ENCODE measurements around the gene SIRT6. TPM values are rescaled to one million over a fixed set of nuclear protein-coding genes. Genes with fewer than 3 reads are reported as not detected.
"Not testable (repeated sequence)": the region's sequence is repeated elsewhere in the genome, so short reads cannot be mapped to it uniquely, and the experiment has no call there.

Gene SIRT6
- 14.6 to 28.6 TPM (median 17.4 TPM) in 3 replicates for polyA plus RNA-seq
- polyA plus RNA-seq (2011; ENCODE audit: low read depth) = 6.8 TPM
- polyA plus RNA-seq (2011; cell fraction: cytosol; rRNA removed) = 8.0 and 18.5 TPM in 2 replicates
- polyA plus RNA-seq (2011; cell fraction: nucleus; rRNA removed) = 34.3 and 34.7 TPM in 2 replicates
- polyA plus RNA-seq (2012; ENCODE audit: low replicate concordance) = 20.6 and 21.8 TPM in 2 replicates
- 8.1 to 12.9 TPM (median 9.1 TPM) in 3 replicates for polyA minus RNA-seq
- 37.6 TPM for polyA minus RNA-seq (2011; cell fraction: cytosol; rRNA and poly(A)+ RNA removed)
- polyA minus RNA-seq (2011; cell fraction: nucleus; rRNA and poly(A)+ RNA removed) = 15.7 and 16.6 TPM in 2 replicates

DNA sequence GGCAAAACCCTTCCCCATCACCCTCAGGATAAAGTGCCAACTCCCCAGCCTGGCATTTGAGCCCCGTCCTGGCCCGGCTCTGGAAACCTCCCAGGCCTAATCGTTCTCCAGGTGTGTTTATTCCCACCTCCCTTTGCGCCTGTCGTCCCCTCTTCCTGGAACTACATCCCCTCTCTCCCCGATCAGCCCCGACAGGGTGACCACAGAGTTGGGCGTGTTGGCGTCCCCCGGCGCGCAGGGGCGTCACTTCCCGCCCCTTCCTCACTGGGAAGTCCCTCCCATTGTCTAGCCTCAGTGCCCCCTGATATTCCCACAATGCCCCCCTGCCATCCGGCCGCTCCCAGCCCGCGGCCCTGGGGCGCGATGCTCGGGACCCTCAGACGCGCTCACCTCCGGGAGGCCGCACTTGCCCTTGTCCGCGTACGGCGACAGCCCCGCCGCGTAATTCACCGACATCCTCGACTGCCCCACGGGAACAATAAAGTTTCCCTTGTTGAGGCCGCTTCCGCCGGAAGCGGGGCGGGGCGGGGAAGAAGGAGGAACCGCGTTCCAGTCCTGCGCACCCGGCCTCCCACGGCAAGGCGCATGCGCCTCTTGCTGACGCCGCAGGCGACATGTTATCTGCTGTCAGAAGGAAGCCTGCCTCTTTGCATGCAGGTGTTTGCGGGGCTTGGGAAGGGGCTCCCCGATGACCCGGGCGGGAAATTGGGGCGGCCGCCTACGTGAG is at the start of gene SIRT6, which contains the start of gene ANKRD24:
SIRT6 (minus strand) TSS at position 480 of the 727 bp plus-strand sequence; CDS start at position 456, 24 bp downstream.
ANKRD24 (plus strand) TSS at position 606 of the 727 bp plus-strand sequence. CDS start 3,737 bp downstream, outside the sequence.
- Histone ChIP-seq H4K20me1 (ENCODE audit: control insufficient read depth, extremely low read depth, insufficient read depth, low read length) (no peaks in the 10 kb centered on the region), H3K9ac (ENCODE audit: control insufficient read depth, extremely low read depth, insufficient read depth, low read length) (peak within 1 kb of the TSS; percentile 94), H3K27ac (ENCODE audit: control insufficient read depth, insufficient read depth, low read length) (peak within 1 kb of the TSS; percentile 80), H3K4me2 (ENCODE audit: control insufficient read depth, extremely low read depth, insufficient read depth, low read depth, low read length) (peak within 1 kb of the TSS; percentile 89), H3K4me1 (ENCODE audit: control insufficient read depth, extremely low read depth, insufficient read depth, low read length) (peaks cover 14% of the 10 kb centered on the region), H3K4me3 (ENCODE audit: control insufficient read depth in 2 of 3, extremely low read depth in 1 of 3, insufficient read depth in 2 of 3, low read depth in 1 of 3, low read length in 3 of 3) (peak within 1 kb of the TSS; percentile 95 to 96 (median 96)), H3K79me2 (ENCODE audit: control insufficient read depth, insufficient read depth, low read length) (peaks cover 15% of the 10 kb centered on the region), H3K36me3 (ENCODE audit: control insufficient read depth in 2 of 2, extremely low read depth in 1 of 2, insufficient read depth in 2 of 2, low read length in 2 of 2) (peaks cover 12% of the 10 kb centered on the region in 2 experiments), H3K9me3 (ENCODE audit: control insufficient read depth, low read depth, low read length) (no peaks in the 10 kb centered on the region), H3K27me3 (ENCODE audit: control insufficient read depth, extremely low read depth, insufficient read depth, low read length) (no peaks in the 10 kb centered on the region), H2AFZ (ENCODE audit: control insufficient read depth, low read length) (peak within 1 kb of the TSS; percentile 93), H3K9me1 (ENCODE audit: control insufficient read depth, extremely low read depth, insufficient read depth, low read length) (no peaks in the 10 kb centered on the region)
- TF ChIP-seq EZH2 (IDR thresholded peaks at IDR 0.05; ENCODE audit: low read length) = no peak
- TF ChIP-seq, protein P1, sequence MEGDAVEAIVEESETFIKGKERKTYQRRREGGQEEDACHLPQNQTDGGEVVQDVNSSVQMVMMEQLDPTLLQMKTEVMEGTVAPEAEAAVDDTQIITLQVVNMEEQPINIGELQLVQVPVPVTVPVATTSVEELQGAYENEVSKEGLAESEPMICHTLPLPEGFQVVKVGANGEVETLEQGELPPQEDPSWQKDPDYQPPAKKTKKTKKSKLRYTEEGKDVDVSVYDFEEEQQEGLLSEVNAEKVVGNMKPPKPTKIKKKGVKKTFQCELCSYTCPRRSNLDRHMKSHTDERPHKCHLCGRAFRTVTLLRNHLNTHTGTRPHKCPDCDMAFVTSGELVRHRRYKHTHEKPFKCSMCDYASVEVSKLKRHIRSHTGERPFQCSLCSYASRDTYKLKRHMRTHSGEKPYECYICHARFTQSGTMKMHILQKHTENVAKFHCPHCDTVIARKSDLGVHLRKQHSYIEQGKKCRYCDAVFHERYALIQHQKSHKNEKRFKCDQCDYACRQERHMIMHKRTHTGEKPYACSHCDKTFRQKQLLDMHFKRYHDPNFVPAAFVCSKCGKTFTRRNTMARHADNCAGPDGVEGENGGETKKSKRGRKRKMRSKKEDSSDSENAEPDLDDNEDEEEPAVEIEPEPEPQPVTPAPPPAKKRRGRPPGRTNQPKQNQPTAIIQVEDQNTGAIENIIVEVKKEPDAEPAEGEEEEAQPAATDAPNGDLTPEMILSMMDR (optimal IDR thresholded peaks at IDR 0.05 in 1 of 3, IDR thresholded peaks at IDR 0.05 in 1 of 3, conservative IDR thresholded peaks at IDR 0.05 in 1 of 3; ENCODE audit: extremely low read depth in 1 of 3, insufficient read depth in 2 of 3, low read length in 3 of 3) = no peak
- dilution Hi-C loops (cut with MboI; ENCODE audit: extremely low pct_ligation_motif_present, low sequenced_read_pairs) = no loop called here
- peak; percentile 69 for DNase-seq (ENCODE audit: low read depth, low spot score)
- no peak for FAIRE-seq

DNA sequence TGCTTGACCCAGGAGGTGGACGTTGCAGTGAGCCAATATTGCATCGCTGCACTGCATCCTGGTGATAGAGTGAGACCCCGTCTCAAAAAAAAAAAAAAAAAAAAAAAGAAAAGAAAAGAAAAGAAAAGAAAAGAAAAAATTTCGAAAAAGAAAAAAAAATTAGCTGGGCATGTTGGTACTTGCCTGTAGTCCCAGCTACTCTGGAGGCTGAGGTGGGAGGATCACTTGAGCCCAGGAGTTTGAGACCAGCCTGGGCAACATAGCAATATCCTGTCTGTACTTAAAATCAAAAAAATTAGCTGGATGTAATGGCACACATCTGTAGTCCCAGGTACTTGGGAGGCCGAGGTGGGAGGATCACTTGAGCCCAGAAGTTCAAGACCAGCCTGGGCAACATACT is 49.8 kb upstream of the SIRT6 start:
- H3K27ac ChIP-seq (ENCODE audit: control insufficient read depth, insufficient read depth, low read length); H3K36me3 ChIP-seq (ENCODE audit: control insufficient read depth in 2 of 2, extremely low read depth in 1 of 2, insufficient read depth in 2 of 2, low read length in 2 of 2); H3K4me1 ChIP-seq (ENCODE audit: control insufficient read depth, extremely low read depth, insufficient read depth, low read length); H3K4me3 ChIP-seq (ENCODE audit: control insufficient read depth in 2 of 3, extremely low read depth in 1 of 3, insufficient read depth in 2 of 3, low read depth in 1 of 3, low read length in 3 of 3); H3K9me1 ChIP-seq (ENCODE audit: control insufficient read depth, extremely low read depth, insufficient read depth, low read length); FAIRE-seq; DNase-seq (ENCODE audit: low read depth, low spot score); H2AFZ ChIP-seq (ENCODE audit: control insufficient read depth, low read length); dilution Hi-C loops (cut with MboI; ENCODE audit: extremely low pct_ligation_motif_present, low sequenced_read_pairs); H3K9ac ChIP-seq (ENCODE audit: control insufficient read depth, extremely low read depth, insufficient read depth, low read length); H3K4me2 ChIP-seq (ENCODE audit: control insufficient read depth, extremely low read depth, insufficient read depth, low read depth, low read length); H3K9me3 ChIP-seq (ENCODE audit: control insufficient read depth, low read depth, low read length); H3K79me2 ChIP-seq (ENCODE audit: control insufficient read depth, insufficient read depth, low read length); H4K20me1 ChIP-seq (ENCODE audit: control insufficient read depth, extremely low read depth, insufficient read depth, low read length): not testable (repeated sequence)
- peaks cover 15% of the 10 kb centered on the region for H3K27me3 ChIP-seq (ENCODE audit: control insufficient read depth, extremely low read depth, insufficient read depth, low read length)

DNA sequence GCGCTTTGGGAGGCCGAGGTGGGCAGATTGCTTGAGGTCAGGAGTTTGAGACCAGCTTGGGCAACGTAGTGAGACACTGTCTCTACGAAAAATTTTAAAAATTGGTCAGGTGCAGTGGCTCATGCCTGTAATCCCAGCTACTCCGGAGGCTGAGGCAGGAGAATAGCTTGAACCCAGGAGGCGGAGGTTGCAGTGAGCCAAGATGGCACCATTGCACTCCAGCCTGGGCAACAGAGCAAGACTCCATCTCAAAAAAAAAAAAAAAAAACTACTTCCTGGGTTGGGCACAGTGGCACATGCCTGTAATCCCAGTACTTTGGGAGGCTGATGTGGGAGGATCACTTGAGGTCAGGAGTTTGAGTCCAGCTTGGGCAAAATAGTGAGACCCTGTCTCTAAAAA is 49.2 kb upstream of the SIRT6 start:
- H4K20me1 ChIP-seq (ENCODE audit: control insufficient read depth, extremely low read depth, insufficient read depth, low read length); H3K9me3 ChIP-seq (ENCODE audit: control insufficient read depth, low read depth, low read length); H3K9ac ChIP-seq (ENCODE audit: control insufficient read depth, extremely low read depth, insufficient read depth, low read length); H2AFZ ChIP-seq (ENCODE audit: control insufficient read depth, low read length); H3K4me3 ChIP-seq (ENCODE audit: control insufficient read depth in 2 of 3, extremely low read depth in 1 of 3, insufficient read depth in 2 of 3, low read depth in 1 of 3, low read length in 3 of 3); dilution Hi-C loops (cut with MboI; ENCODE audit: extremely low pct_ligation_motif_present, low sequenced_read_pairs); H3K36me3 ChIP-seq (ENCODE audit: control insufficient read depth in 2 of 2, extremely low read depth in 1 of 2, insufficient read depth in 2 of 2, low read length in 2 of 2); H3K27ac ChIP-seq (ENCODE audit: control insufficient read depth, insufficient read depth, low read length); DNase-seq (ENCODE audit: low read depth, low spot score); H3K9me1 ChIP-seq (ENCODE audit: control insufficient read depth, extremely low read depth, insufficient read depth, low read length); H3K4me2 ChIP-seq (ENCODE audit: control insufficient read depth, extremely low read depth, insufficient read depth, low read depth, low read length); H3K4me1 ChIP-seq (ENCODE audit: control insufficient read depth, extremely low read depth, insufficient read depth, low read length); FAIRE-seq; H3K79me2 ChIP-seq (ENCODE audit: control insufficient read depth, insufficient read depth, low read length): not testable (repeated sequence)
- H3K27me3 ChIP-seq (ENCODE audit: control insufficient read depth, extremely low read depth, insufficient read depth, low read length) = peaks cover 15% of the 10 kb centered on the region

DNA sequence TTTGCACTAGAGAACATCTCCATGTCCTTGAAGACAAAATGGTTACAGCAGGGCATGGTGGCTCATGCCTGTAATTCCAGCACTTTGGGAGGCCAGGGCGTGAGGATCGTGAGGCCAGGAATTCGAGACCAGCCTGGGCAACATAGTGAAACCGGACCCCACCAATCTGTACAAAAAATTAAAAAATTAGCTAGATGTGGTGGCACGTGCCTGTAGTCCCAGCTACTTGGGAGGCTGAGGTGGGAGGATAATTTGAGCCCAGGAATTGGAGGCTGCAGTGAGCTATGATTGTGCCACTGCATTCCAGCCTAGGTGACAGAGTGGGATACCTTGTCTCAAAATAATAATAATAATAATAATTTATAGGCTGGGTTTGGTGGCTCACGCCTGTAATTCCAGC is 47.9 kb upstream of the SIRT6 start:
- DNase-seq (ENCODE audit: low read depth, low spot score); H3K79me2 ChIP-seq (ENCODE audit: control insufficient read depth, insufficient read depth, low read length); H3K36me3 ChIP-seq (ENCODE audit: control insufficient read depth in 2 of 2, extremely low read depth in 1 of 2, insufficient read depth in 2 of 2, low read length in 2 of 2); H3K9me1 ChIP-seq (ENCODE audit: control insufficient read depth, extremely low read depth, insufficient read depth, low read length); H3K4me1 ChIP-seq (ENCODE audit: control insufficient read depth, extremely low read depth, insufficient read depth, low read length); FAIRE-seq; H3K9ac ChIP-seq (ENCODE audit: control insufficient read depth, extremely low read depth, insufficient read depth, low read length); H3K4me2 ChIP-seq (ENCODE audit: control insufficient read depth, extremely low read depth, insufficient read depth, low read depth, low read length); H3K4me3 ChIP-seq (ENCODE audit: control insufficient read depth in 2 of 3, extremely low read depth in 1 of 3, insufficient read depth in 2 of 3, low read depth in 1 of 3, low read length in 3 of 3); H4K20me1 ChIP-seq (ENCODE audit: control insufficient read depth, extremely low read depth, insufficient read depth, low read length); dilution Hi-C loops (cut with MboI; ENCODE audit: extremely low pct_ligation_motif_present, low sequenced_read_pairs); H3K27ac ChIP-seq (ENCODE audit: control insufficient read depth, insufficient read depth, low read length); H2AFZ ChIP-seq (ENCODE audit: control insufficient read depth, low read length); H3K9me3 ChIP-seq (ENCODE audit: control insufficient read depth, low read depth, low read length): not testable (repeated sequence)
- H3K27me3 ChIP-seq (ENCODE audit: control insufficient read depth, extremely low read depth, insufficient read depth, low read length) = peaks cover 15% of the 10 kb centered on the region

Data from keratinocyte (primary cell).